ENCODE data around the gene CDKN2AIPNL.

DNA sequence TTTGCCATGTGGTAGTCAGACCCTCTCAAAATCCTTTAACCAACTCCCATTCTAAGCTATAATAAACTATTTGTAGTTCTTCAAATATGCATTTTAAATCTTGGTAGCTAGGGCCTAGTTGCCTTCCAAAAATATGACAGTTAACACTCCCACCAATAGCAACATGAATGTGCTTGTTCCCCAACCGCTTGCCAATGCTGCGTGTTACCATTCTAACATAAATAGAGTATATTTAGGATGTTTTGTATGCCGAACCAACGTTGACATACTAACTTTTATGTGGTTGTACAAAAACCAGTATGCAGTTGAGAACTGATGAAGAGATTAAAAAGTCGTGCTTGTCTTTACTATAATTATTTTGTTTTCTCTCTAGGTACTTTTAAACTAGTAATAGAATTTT, 31.3 kb downstream of the CDKN2AIPNL start:
- TF ChIP-seq POLR2A (IDR thresholded peaks at IDR 0.05) = no peak
- TF ChIP-seq, protein P1, sequence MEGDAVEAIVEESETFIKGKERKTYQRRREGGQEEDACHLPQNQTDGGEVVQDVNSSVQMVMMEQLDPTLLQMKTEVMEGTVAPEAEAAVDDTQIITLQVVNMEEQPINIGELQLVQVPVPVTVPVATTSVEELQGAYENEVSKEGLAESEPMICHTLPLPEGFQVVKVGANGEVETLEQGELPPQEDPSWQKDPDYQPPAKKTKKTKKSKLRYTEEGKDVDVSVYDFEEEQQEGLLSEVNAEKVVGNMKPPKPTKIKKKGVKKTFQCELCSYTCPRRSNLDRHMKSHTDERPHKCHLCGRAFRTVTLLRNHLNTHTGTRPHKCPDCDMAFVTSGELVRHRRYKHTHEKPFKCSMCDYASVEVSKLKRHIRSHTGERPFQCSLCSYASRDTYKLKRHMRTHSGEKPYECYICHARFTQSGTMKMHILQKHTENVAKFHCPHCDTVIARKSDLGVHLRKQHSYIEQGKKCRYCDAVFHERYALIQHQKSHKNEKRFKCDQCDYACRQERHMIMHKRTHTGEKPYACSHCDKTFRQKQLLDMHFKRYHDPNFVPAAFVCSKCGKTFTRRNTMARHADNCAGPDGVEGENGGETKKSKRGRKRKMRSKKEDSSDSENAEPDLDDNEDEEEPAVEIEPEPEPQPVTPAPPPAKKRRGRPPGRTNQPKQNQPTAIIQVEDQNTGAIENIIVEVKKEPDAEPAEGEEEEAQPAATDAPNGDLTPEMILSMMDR (IDR thresholded peaks at IDR 0.05) = no peak

All from uterus (tissue), 2 donors.